Aortic smooth muscle cell (primary cell): ENCODE results near the gene ATP5F1D. TPM values are rescaled to one million over a fixed set of nuclear protein-coding genes. Genes with fewer than 3 reads are reported as not detected.

ENCODE experiments used
- total RNA-seq: library from RNA; depleted of rRNA; stranded (reverse); fragments of >200 nt; gene quantifications from 2 replicates; pipeline ENCODE4 v1.2.3, GENCODE V29; 2014

The ATP5F1D gene
- 40.4 and 41.0 TPM in 2 replicates for total RNA-seq

DNA sequence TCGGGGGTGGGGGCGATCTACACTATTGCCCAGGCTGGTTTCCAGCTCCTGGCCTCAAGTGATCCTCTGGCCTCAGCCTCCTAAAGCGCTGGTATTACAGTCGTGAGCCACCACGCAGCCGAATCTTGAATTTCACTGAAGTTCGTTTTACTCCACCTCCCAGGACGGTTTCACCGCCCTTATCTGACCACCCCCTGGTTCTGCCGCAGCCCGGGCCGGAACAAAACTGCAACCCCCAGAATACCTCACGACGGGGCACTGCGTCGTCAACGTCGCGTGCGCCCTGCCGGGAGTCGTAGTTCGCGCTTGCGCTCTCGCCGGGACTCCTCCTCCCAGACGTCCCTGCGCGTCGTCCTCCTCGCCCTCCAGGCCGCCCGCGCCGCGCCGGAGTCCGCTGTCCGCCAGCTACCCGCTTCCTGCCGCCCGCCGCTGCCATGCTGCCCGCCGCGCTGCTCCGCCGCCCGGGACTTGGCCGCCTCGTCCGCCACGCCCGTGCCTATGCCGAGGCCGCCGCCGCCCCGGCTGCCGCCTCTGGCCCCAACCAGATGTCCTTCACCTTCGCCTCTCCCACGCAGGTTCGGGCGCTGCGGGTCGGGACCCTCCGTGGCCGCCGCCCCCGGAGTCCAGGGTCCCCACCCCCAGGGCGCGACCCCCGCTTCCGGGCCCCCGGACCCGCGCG is at the start of gene ATP5F1D:
Gene ATP5F1D (plus strand): TSS at position 335 of the 679 bp plus-strand sequence. CDS start 100 bp downstream, at position 435.

GRCh38 chr19:1205114-1206099 is 36.1 kb upstream of the ATP5F1D start, which contains the start of gene STK11:
Gene STK11, plus strand, starts transcription at chr19:1205778. Its CDS starts 1,136 bp downstream, at chr19:1206914.

DNA sequence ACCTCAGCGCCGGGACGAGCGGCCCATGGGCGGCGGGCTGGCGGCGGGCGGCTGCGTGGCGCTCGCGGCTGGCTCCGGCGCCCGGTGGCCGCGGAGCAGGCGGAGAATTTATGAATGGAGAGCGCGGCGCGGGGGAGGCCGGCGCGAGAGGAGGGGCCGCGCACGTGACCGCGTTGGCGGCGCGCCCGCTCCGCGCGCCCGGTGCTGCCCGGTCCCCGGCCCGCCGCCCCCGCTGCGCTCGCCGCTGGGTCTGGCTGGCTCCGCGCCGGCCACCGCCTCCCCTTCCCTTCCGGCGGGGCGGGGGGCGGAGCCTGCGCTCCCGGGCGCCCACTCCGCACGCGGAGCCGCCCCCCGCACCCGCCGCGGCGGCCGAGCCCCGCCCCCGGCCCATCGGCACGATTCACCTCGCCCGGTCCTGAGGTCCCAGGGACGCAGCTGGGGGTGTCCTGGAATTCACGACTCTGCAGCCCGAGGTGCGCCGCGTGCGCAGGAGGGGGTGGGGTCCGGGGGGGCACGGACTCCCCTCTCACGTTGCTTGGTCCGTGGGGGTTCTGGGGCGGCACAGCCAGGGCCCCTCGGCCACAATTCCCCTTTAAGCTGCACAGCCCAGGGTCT is 3.7 kb upstream of the ATP5F1D start, which contains the start of gene CBARP:
Gene CBARP (minus strand): TSS at position 252 of the 615 bp plus-strand sequence. CDS start 1,905 bp downstream, outside the sequence.

GRCh38 chr19:1248139-1248785 is 6.7 kb downstream of the ATP5F1D start, which contains the start of gene MIDN:
Gene MIDN, plus strand, starts transcription at chr19:1248583. Its CDS starts 1,714 bp downstream, at chr19:1250297.

GRCh38 chr19:1269065-1269477 is 27.5 kb downstream of the ATP5F1D start, which contains the start of gene CIRBP:
Gene CIRBP, plus strand, starts transcription at chr19:1269332. Its CDS starts 1,602 bp downstream, at chr19:1270934.

DNA sequence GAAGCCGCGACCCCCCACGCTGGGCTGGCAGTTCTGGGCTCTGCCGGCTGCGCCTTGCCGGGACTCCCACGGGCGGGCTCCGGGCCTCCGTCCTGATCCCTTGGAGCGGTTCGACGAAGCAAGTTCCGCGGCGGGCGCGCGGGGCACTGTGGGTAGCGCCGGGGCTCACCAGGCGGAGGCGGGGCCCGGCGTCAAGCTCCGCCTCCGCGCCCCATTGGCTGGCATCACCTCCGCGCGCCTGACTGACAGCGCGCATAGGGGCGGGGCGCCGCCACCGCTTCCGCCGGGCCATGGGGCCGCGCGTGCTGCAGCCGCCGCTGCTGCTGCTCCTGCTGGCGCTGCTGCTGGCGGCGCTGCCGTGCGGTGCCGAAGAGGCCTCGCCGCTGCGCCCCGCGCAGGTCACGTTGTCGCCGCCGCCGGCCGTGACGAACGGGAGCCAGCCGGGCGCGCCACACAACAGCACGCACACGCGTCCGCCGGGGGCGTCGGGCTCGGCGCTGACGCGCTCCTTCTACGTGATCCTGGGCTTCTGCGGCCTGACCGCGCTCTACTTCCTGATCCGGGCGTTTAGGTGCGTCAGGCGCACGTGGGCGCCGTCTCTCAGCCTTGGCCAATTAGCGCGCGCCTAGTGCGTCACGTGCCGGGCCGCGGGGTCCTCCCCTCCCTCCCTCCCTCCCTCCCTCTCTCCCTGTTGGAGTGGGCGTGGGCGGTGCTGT is 33.9 kb downstream of the ATP5F1D start, which contains the start of gene FAM174C:
Gene FAM174C (plus strand): TSS at position 271 of the 716 bp plus-strand sequence. CDS start 20 bp downstream, at position 291.

DNA sequence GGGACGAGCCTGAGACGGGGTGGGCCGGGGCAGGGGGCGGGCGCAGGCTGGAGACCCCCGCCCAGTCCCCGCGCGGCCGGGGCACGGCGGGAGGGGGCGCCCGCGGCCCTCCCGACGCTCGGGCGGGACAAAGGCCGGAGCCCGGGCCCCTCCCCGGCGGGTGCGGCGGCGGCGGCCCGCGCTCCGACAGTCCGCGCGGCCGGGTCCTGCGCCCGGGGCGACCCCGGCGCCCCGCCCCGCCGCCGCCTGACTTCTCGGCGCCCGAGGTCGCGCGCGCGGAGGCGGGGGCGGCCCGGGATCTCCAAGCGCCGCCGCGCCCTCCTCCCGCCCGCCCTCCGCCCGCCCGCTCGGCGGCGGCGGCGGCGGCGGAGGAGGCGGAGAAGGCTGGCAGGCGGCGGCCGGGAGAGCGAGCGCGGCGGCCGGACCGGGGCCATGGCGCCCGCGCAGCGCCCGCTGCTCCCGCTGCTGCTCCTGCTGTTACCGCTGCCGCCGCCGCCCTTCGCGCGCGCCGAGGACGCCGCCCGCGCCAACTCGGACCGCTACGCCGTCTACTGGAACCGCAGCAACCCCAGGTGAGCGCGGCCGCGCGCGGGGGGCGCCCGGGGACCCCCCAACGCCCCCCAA is 44.3 kb downstream of the ATP5F1D start, which contains the start of gene EFNA2:
Gene EFNA2 (plus strand): TSS at position 137 of the 624 bp plus-strand sequence. CDS start 296 bp downstream, at position 433.

Other genes starting within 250 kb of the ATP5F1D start
- gene GRIN3B, start 241.3 kb upstream of the ATP5F1D start, total RNA-seq, result 0.06 TPM in 1 of 2 replicates, not detected in the other
- gene TMEM259, start 220.6 kb upstream of the ATP5F1D start, total RNA-seq, result 41.5 and 49.9 TPM in 2 replicates
- gene RNU6-2, start 220.2 kb upstream of the ATP5F1D start, total RNA-seq, result not detected in 2 replicates
- 64.7 and 87.6 TPM in 2 replicates for gene CNN2, start 215.1 kb upstream of the ATP5F1D start, total RNA-seq
- 3.7 and 4.2 TPM in 2 replicates for gene ABCA7, start 201.6 kb upstream of the ATP5F1D start, total RNA-seq
- gene ARHGAP45, start 174.6 kb upstream of the ATP5F1D start, total RNA-seq, result 1.5 TPM in 2 replicates
- 88.9 and 116 TPM in 2 replicates for gene POLR2E, start 146.4 kb upstream of the ATP5F1D start, total RNA-seq
- gene GPX4, start 137.8 kb upstream of the ATP5F1D start, total RNA-seq, result 349 and 358 TPM in 2 replicates
- gene SBNO2, start 67.5 kb upstream of the ATP5F1D start, total RNA-seq, result 58.7 and 59.8 TPM in 2 replicates
- 86.9 and 97.9 TPM in 2 replicates for gene STK11, start 36.0 kb upstream of the ATP5F1D start, total RNA-seq
- gene CBARP, start 3.7 kb upstream of the ATP5F1D start, total RNA-seq, result 1.2 and 2.8 TPM in 2 replicates
- gene MIDN, start 6.8 kb downstream of the ATP5F1D start, total RNA-seq, result 22.5 and 26.9 TPM in 2 replicates
- 332 and 349 TPM in 2 replicates for gene CIRBP, start 27.6 kb downstream of the ATP5F1D start, total RNA-seq
- gene FAM174C, start 33.8 kb downstream of the ATP5F1D start, total RNA-seq, result 18.6 and 19.3 TPM in 2 replicates
- not detected in 2 replicates for gene EFNA2, start 44.1 kb downstream of the ATP5F1D start, total RNA-seq
- 51.2 and 51.9 TPM in 2 replicates for gene NDUFS7, start 142.2 kb downstream of the ATP5F1D start, total RNA-seq
- gene GAMT, start 159.8 kb downstream of the ATP5F1D start, total RNA-seq, result 34.0 and 36.7 TPM in 2 replicates
- 45.9 and 53.8 TPM in 2 replicates for gene DAZAP1, start 165.8 kb downstream of the ATP5F1D start, total RNA-seq
- gene RPS15, start 196.6 kb downstream of the ATP5F1D start, total RNA-seq, result 434 and 444 TPM in 2 replicates
- 0.13 and 0.19 TPM in 2 replicates for gene APC2, start 208.4 kb downstream of the ATP5F1D start, total RNA-seq
- gene C19orf25, start 237.5 kb downstream of the ATP5F1D start, total RNA-seq, result 21.8 and 21.9 TPM in 2 replicates
- gene PCSK4, start 248.6 kb downstream of the ATP5F1D start, total RNA-seq, result 0.53 and 1.1 TPM in 2 replicates
- 0.92 and 1.8 TPM in 2 replicates for gene REEP6, start 249.4 kb downstream of the ATP5F1D start, total RNA-seq